ENCODE measurements around the gene POC1A.

Gene POC1A

DNA sequence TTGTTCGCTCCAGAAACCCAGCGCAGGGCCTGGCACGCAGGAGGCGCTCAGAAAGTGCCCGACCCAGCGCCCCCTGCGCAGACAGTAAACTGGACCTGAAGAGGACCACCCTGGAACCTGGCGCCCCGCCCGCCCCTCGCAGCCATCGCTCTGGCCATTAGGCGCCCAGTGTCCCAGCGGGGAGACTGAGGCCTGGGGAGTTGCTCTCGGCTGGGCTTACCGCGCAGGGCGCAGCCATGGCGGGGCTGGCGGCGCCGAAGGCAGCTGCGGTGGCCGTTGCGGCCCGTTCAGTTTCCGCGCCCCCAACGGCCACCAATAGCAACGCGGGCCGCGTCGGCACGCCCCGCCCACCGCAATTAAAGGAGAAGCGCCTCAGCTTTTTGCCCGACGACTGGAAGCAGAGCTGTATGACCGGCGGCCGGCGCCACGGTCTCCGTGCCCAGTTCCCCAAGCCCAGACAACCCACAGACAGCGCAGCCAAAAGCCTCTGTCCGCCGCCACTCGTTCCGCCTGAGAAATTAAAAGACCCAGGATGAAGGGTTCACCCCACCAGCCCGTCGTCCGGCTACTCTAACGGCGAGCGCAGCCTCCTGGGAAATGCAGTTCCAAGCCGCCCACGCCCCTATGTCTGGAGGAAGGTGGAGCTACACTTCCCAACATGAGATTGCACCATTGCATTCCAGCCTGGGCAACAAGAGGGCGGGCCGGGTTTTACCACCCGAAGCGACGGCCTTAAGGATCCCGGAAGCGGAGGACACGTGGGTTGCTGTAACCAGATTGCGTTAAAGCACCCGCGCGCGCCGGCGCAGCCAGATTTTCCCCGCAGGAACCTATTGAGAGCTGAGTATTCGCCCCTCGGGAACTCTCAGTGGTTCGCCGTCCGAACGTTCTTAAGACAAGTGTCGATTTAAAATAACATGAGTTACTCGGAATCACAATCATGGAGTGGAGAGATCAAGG is at the start of gene POC1A:
Gene POC1A, minus strand, starts transcription at position 289 of the 960 bp plus-strand sequence. Its CDS starts 51 bp downstream, at position 238.
- DNase-seq = peak; percentile 60 to 98 (median 92)

- no peak for DNase-seq
These were observed 49.5 kb upstream of the POC1A start for GRCh38 chr3:52203701-52204100.

- no peak for DNase-seq
These were observed 48.3 kb upstream of the POC1A start for GRCh38 chr3:52202384-52203077.

DNA sequence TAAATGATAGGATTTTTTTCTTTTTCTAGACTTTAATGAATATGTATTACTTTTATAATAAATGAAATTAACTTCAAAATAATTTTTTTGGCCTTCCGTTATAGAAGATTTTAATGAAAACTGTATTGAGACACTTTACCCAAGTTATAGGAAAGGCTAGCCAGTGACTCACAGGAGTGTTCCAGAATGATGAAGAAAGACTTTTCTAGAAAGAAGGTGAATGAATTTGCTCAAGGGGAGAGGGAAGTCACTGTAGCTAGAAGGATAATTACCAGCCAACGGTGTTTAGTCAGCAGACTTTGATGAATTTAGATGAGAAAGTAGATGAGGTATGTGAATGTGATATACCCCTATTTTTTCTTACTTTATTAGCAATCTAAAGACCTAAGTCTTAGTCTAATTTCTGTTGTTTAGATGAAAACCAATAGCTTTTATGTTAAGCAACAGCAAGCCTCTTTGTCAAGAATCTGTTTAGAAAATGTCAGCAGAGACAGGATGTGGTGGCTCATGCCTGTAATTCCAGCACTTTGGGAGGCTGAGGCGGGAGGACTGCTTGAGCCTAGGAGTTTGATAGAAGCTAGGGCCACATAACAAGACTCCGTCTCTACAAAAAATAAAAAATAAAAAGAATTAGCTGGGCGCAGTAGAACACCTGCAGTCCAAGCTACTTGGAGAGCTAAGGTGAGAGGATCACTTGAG is 46.9 kb upstream of the POC1A start:
- no peak for DNase-seq

- no peak for DNase-seq
These were observed 44.7 kb upstream of the POC1A start for GRCh38 chr3:52198643-52199608.

DNA sequence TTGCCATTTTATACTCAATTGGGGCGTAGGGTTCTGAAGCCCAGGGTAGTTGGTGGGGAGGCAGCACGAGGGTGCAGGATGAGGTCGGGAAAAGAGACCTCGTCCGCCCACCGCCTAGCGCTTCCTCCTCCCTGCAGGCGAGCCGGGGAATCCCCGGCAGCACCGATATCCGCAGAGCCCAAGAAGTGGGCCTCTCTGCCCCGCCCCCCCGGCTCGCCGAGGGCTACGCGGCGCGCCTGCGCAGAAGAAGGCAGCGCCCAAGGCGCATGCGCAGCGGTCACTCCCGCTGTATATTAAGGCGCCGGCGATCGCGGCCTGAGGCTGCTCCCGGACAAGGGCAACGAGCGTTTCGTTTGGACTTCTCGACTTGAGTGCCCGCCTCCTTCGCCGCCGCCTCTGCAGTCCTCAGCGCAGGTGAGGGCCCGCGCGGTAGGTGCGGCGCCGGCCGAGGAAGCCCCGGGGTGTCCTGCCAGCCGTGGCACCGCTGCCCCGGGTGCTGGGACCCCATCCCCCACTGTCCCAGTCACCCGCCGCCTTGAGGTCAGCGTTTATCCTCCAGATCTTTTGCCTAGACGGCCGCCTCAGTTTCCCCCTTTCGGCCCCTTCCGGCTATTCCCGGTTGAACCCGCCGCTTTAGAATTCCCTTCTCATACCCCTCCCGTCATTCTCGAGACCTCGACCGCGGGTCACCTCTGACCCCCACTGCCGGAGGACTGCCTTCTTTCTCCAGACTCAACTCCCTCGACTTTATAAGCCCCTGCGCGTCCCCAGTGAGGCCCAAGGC is 43.8 kb upstream of the POC1A start, which contains the start of gene ALAS1:
Gene ALAS1, plus strand, starts transcription at position 319 of the 784 bp plus-strand sequence. CDS start 1,082 bp downstream, outside the sequence.
- peak in 55 of 56 donors; percentile 33 to 93 (median 80) for DNase-seq

GRCh38 chr3:52197499-52197841 is 43.2 kb upstream of the POC1A start:
- no peak for DNase-seq

DNA sequence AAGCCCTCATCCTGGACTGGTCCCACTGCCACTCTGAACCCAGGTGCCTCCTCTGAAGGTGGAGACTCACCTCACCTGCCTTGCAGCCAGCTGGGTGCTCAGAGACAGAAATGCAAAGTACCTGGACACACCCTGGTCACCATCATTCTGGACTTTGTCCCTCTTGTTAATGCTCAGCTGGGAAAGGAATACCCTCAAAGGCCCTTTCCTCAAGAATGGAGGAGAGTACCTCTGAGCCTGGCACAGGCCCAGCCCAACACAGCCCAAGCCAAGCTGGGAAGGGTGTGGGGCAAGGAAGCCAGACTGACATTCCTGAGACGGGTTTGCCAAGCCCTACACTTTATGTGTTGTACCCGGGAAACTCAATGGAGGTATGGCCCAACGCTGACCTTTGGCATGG is 42.8 kb upstream of the POC1A start:
- DNase-seq = no peak

- no peak for DNase-seq
These were observed 41.7 kb upstream of the POC1A start for GRCh38 chr3:52195823-52196331.

DNA sequence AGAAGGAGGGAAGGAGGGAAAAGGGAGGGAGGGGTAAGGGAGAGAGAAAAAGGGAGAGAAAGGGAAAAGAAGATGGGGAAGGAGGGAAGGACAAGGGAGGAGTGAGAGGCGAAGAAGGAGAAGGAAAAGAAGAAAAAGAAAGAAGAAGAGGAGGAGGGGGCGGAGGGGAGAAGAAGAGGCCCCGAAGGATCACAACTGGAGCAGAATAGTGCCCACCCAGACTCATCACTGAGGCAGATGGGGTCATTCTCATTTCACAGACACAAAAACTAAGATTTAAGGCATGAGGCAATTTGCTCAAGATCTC is 41.0 kb upstream of the POC1A start:
- no peak for DNase-seq

GRCh38 chr3:52194485-52195290 is 40.5 kb upstream of the POC1A start:
- DNase-seq = no peak

- DNase-seq = peak in 47 of 56 donors; percentile 6 to 92 (median 47)
These were observed 38.8 kb upstream of the POC1A start for GRCh38 chr3:52193065-52193464.

GRCh38 chr3:52191663-52192062 is 37.4 kb upstream of the POC1A start:
- no peak for DNase-seq

GRCh38 chr3:52190294-52191074 is 36.3 kb upstream of the POC1A start:
- DNase-seq = peak in 47 of 56 donors; percentile 4 to 81 (median 43)

DNA sequence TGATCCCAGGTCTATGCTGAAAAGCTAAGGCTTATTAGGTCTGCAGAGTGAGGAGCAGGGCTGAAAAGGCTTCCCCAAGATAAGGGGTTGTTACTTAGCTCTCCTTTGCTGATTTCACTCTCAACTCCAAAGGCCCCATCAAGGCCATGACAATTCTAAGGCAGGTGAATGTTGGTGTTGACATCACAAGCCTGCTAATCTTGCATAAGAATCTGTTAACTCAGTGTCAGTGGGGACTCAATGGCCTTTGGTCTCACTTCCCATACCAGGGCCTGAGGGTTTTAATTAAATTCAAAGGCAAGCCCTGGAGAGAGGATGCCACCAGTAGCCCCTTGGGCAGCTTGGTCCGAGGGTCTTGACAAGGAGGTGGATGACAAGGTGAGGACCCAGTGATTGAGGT is 34.3 kb upstream of the POC1A start:
- DNase-seq = no peak

DNA sequence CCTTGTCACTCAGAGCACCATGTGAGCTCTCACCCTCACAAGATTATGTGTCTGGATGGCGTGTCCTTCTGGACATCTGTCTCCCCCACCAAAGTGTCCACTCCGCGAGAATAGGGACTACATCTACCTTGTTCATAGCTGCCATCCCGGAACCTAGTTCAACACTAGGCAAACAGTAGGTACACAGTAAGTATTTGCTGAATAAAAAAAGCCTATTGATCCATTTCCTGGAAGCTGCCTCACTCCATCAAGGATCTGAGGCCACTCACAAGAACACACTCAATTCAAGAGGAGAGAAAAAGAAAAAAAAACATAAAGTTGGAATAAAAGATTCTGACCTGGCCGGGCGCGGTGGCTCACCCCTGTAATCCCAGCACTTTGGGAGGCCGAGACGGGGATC is 32.5 kb upstream of the POC1A start:
- no peak for DNase-seq

DNA sequence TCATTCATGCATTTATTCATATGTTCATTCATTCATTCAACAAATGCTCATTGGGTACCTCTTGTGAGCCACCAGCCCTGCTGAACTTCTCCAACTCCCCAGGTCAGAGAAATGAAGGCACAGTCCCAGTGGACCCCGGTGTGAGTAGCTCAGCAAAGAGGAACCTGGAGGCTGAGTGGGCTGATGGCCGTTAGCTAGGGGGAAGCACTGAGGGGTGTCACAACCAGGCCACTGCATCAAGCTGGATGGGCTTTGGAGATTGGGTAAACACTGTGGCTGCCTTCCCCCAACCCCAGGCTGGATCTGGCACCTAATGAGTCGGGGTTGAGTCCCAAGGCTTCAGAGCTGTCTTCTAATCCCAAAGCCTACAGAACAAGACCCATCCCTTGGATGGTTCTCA is 31.6 kb upstream of the POC1A start:
- DNase-seq = no peak

GRCh38 chr3:52185311-52185710 is 31.1 kb upstream of the POC1A start:
- no peak for DNase-seq
